ENCODE measurements around the gene FAM136A. TPM values are rescaled to one million over a fixed set of nuclear protein-coding genes. Genes with fewer than 3 reads are reported as not detected.
A peak's percentile ranks its signal among the peaks of the same experiment; 100 is the strongest.
"Not testable (repeated sequence)": the region's sequence is repeated elsewhere in the genome, so short reads cannot be mapped to it uniquely, and the experiment has no call there.

The FAM136A gene
- total RNA-seq, 1 experiment from 2014 or later = 87.1 TPM

DNA sequence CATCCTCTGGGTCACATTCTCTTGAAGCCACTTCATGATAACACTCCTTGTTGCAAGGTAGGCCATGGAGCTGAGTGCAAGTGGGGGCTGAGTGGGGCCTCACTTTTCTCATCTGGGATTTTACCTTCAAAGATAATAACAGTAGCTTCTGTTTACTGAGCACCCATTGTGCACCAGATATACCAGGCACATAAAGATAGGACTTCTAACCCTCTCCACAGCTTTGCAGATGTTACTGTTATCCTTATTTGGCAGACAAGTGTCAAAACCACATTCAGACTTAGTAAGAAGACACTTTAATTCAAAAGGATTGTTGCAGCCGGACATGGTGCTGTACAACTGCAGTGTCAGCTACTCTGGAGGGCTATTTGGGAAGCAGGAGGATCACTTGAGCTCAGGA is 12.8 kb upstream of the FAM136A start:
- no peak for DNase-seq
- Histone ChIP-seq H3K36me3 (replicated peaks; ENCODE audit: control insufficient read depth, insufficient read depth, low read length) (no peaks in the 10 kb centered on the region), H3K4me3 (ENCODE audit: insufficient read depth, low read depth, low read length) (no peak overlapping the region), H3K27me3 (ENCODE audit: control insufficient read depth, insufficient read depth, low read length) (no peaks in the 10 kb centered on the region)

GRCh38 chr2:70312560-70312959 is 10.7 kb upstream of the FAM136A start:
- DNase-seq = no peak
- H3K36me3 ChIP-seq (replicated peaks; ENCODE audit: control insufficient read depth, insufficient read depth, low read length) = no peaks in the 10 kb centered on the region
- no peaks in the 10 kb centered on the region for H3K27me3 ChIP-seq (ENCODE audit: control insufficient read depth, insufficient read depth, low read length)
- no peak overlapping the region for H3K4me3 ChIP-seq (ENCODE audit: insufficient read depth, low read depth, low read length)

DNA sequence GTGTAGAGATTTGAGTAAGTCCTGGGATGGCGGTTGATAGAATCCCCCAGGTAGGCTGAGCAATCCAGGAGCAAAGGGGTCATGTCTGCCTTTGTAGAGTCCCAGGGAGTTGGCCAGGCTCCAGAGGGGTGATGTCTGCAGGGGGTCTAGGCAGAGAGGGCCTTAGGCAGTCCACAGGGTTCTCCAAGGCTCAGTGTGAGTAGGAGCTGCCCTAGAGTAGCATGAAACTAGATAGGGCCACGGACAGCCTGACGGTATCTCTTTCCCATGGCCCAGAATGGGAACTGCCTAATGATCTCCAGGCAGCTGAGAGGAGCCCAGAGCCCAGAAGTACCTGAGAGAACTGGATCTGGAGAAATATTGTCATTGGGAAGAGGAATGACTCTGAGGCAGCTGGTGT is 9.0 kb upstream of the FAM136A start:
- Histone ChIP-seq H3K4me3 (ENCODE audit: insufficient read depth, low read depth, low read length) (no peak overlapping the region), H3K36me3 (replicated peaks; ENCODE audit: control insufficient read depth, insufficient read depth, low read length) (no peaks in the 10 kb centered on the region), H3K27me3 (ENCODE audit: control insufficient read depth, insufficient read depth, low read length) (no peaks in the 10 kb centered on the region)
- DNase-seq = no peak

GRCh38 chr2:70305531-70305930 is 3.7 kb upstream of the FAM136A start:
- Histone ChIP-seq H3K36me3 (replicated peaks; ENCODE audit: control insufficient read depth, insufficient read depth, low read length) (peaks cover 2% of the 10 kb centered on the region; the same call in 1 of the 2 replicates), H3K27me3 (ENCODE audit: control insufficient read depth, insufficient read depth, low read length) (no peaks in the 10 kb centered on the region), H3K4me3 (ENCODE audit: insufficient read depth, low read depth, low read length) (no peak overlapping the region)
- DNase-seq = no peak

- no peak overlapping the region for H3K4me3 ChIP-seq (ENCODE audit: insufficient read depth, low read depth, low read length)
- no peaks in the 10 kb centered on the region for H3K27me3 ChIP-seq (ENCODE audit: control insufficient read depth, insufficient read depth, low read length)
- DNase-seq = no peak
- H3K36me3 ChIP-seq (replicated peaks; ENCODE audit: control insufficient read depth, insufficient read depth, low read length) = peaks cover 4% of the 10 kb centered on the region
These were observed 2.6 kb upstream of the FAM136A start for GRCh38 chr2:70304498-70304897.

DNA sequence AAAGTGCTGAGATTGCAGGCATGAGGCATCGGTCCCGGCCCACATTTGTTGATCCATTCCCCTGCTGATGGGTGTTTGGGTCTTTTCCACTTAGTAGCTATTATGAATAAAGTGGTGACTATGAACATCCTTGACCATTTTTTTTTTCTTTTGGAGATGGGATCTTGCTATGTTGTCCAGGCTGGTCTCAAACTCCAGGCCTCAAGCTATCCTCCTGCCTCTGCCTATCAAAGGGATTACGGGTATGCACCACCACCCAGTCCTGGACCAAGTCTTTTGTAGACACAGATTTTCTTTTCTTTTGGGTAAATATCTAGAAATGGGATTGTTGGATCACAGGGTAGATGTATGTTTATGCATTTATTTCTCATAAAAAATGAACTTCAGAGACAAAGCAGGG is 1.3 kb upstream of the FAM136A start:
- DNase-seq = no peak
- no peaks in the 10 kb centered on the region for H3K27me3 ChIP-seq (ENCODE audit: control insufficient read depth, insufficient read depth, low read length)
- H3K36me3 ChIP-seq (replicated peaks; ENCODE audit: control insufficient read depth, insufficient read depth, low read length) = peaks cover 9% of the 10 kb centered on the region
- H3K4me3 ChIP-seq (ENCODE audit: insufficient read depth, low read depth, low read length) = no peak overlapping the region

- not testable (repeated sequence) for DNase-seq; H3K4me3 ChIP-seq (ENCODE audit: insufficient read depth, low read depth, low read length); H3K36me3 ChIP-seq (replicated peaks; ENCODE audit: control insufficient read depth, insufficient read depth, low read length); H3K27me3 ChIP-seq (ENCODE audit: control insufficient read depth, insufficient read depth, low read length)
These were observed 304 bp upstream of the FAM136A start for GRCh38 chr2:70302195-70302546.

GRCh38 chr2:70300771-70301343 is 1.0 kb downstream of the FAM136A start:
- Histone ChIP-seq H3K27me3 (ENCODE audit: control insufficient read depth, insufficient read depth, low read length) (no peaks in the 10 kb centered on the region), H3K4me3 (ENCODE audit: insufficient read depth, low read depth, low read length) (peak overlapping the region; percentile 89), H3K36me3 (replicated peaks; ENCODE audit: control insufficient read depth, insufficient read depth, low read length) (peaks cover 11% of the 10 kb centered on the region)
- DNase-seq = no peak

DNA sequence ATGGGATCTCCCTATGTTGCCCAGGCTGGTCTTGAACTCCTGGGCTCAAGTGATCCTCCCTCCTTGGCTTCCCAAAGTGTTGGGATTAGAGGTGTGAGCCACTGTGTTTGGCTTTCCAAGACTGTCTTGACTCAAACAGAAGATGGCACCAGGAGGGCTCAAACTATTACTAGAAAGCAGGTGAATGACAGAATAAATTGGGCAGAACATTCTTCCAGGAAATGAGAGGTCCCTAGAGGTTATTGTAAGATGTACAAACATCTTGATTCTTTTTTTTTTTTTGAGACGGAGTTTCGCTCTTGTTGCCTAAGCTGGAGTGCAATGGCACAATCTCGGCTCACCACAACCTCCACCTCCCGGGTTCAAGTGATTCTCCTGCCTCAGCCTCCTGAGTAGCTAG is 4.0 kb downstream of the FAM136A start:
- not testable (repeated sequence) for DNase-seq; H3K27me3 ChIP-seq (ENCODE audit: control insufficient read depth, insufficient read depth, low read length); H3K4me3 ChIP-seq (ENCODE audit: insufficient read depth, low read depth, low read length)
- peaks cover 11% of the 10 kb centered on the region for H3K36me3 ChIP-seq (replicated peaks; ENCODE audit: control insufficient read depth, insufficient read depth, low read length)

DNA sequence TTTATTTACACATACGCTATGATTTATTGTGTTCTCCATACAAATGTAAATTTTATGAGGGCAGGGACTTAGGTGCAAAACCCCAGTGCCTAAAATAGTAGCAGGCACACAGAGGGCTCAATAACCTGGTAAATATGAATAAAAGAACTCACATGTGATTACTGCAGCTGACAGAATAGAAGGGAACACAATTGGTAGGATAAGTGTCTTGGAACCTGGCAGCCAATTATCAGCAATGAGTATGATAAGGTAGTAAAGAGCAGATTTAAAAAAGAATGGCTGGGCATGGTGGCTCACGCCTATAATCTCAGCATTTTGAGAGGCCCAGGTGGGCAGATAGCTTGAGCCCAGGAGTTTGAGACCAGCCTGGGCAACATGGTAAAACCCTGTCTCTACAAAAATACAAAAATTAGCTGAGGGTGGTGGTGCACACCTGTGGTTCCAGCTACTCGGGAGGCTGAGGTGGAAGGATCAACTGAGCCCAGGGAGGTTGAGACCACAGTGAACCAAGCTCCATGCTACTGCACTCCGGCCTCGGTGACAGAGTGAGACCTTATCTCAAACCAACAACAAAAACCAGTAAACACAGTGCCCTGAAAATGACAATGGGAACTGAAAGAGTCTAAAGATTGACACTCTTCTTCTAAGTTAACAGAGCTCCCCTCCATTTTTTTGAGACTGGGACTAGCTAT is 18.2 kb downstream of the FAM136A start:
- Histone ChIP-seq H3K4me3 (ENCODE audit: insufficient read depth, low read depth, low read length) (no peak overlapping the region), H3K36me3 (replicated peaks; ENCODE audit: control insufficient read depth, insufficient read depth, low read length) (peaks cover 30% of the 10 kb centered on the region), H3K27me3 (ENCODE audit: control insufficient read depth, insufficient read depth, low read length) (no peaks in the 10 kb centered on the region)
- DNase-seq = no peak

- H3K36me3 ChIP-seq (replicated peaks; ENCODE audit: control insufficient read depth, insufficient read depth, low read length) = peaks cover 24% of the 10 kb centered on the region
These were observed 19.4 kb downstream of the FAM136A start for GRCh38 chr2:70282439-70282838.

GRCh38 chr2:70280242-70280798 is 21.5 kb downstream of the FAM136A start:
- H3K4me3 ChIP-seq (ENCODE audit: insufficient read depth, low read depth, low read length) = no peak overlapping the region
- DNase-seq = no peak
- H3K27me3 ChIP-seq (ENCODE audit: control insufficient read depth, insufficient read depth, low read length) = no peaks in the 10 kb centered on the region
- peaks cover 14% of the 10 kb centered on the region for H3K36me3 ChIP-seq (replicated peaks; ENCODE audit: control insufficient read depth, insufficient read depth, low read length)

More at GRCh38 chr2:70282439-70282838, 19.4 kb downstream of the FAM136A start:
- no peak overlapping the region for H3K4me3 ChIP-seq (ENCODE audit: insufficient read depth, low read depth, low read length)
- DNase-seq = no peak
- no peaks in the 10 kb centered on the region for H3K27me3 ChIP-seq (ENCODE audit: control insufficient read depth, insufficient read depth, low read length)

- Histone ChIP-seq H3K4me3 (ENCODE audit: insufficient read depth, low read depth, low read length) (no peak overlapping the region), H3K36me3 (replicated peaks; ENCODE audit: control insufficient read depth, insufficient read depth, low read length) (peaks cover 8% of the 10 kb centered on the region), H3K27me3 (ENCODE audit: control insufficient read depth, insufficient read depth, low read length) (no peaks in the 10 kb centered on the region)
- DNase-seq = no peak
These were observed 31.5 kb downstream of the FAM136A start for GRCh38 chr2:70270323-70270722.

GRCh38 chr2:70269422-70270302 is 32.2 kb downstream of the FAM136A start:
- not testable (repeated sequence) for H3K36me3 ChIP-seq (replicated peaks; ENCODE audit: control insufficient read depth, insufficient read depth, low read length); H3K27me3 ChIP-seq (ENCODE audit: control insufficient read depth, insufficient read depth, low read length); H3K4me3 ChIP-seq (ENCODE audit: insufficient read depth, low read depth, low read length); DNase-seq

DNA sequence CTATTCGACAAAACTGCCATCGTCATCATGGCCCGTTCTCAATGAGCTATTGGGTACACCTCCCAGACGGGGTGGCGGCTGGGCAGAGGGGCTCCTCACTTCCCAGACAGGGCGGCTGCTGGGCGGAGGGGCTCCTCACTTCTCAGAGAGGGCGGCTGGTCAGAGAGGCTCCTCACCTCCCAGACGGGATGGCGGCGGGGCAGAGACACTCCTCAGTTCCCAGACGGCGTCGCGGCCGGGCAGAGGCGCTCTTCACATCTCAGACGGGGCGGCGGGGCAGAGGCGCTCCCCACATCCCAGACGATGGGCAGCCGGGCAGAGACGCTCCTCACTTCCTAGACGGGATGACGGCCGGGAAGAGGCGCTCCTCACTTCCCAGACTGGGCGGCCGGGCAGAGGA is 34.9 kb downstream of the FAM136A start:
- not testable (repeated sequence) for DNase-seq; H3K36me3 ChIP-seq (replicated peaks; ENCODE audit: control insufficient read depth, insufficient read depth, low read length); H3K27me3 ChIP-seq (ENCODE audit: control insufficient read depth, insufficient read depth, low read length); H3K4me3 ChIP-seq (ENCODE audit: insufficient read depth, low read depth, low read length)
